Measurements from ENCODE around the gene LRTM1.

LRTM1 gene

GRCh38 chr3:54897028-54897711 lies 30.7 kb downstream of the LRTM1 start:
- DNase-seq (ENCODE audit: insufficient read length, low spot score) (no peak), FAIRE-seq (no peak)

- no peak for FAIRE-seq
Observed at GRCh38 chr3:54895613-54896012, 32.2 kb downstream of the LRTM1 start.

GRCh38 chr3:54892168-54892567 lies 35.7 kb downstream of the LRTM1 start:
- no peak for DNase-seq (ENCODE audit: insufficient read length, low spot score)
- FAIRE-seq, result no peak

More at GRCh38 chr3:54895613-54896012, 32.2 kb downstream of the LRTM1 start:
- no peak for DNase-seq (ENCODE audit: insufficient read length, low spot score)

- peak; percentile 93 for FAIRE-seq
- DNase-seq (ENCODE audit: insufficient read length, low spot score), result peak; percentile 96
Observed at GRCh38 chr3:54891540-54891897, 36.3 kb downstream of the LRTM1 start.

- no peak for DNase-seq (ENCODE audit: insufficient read length, low spot score)
- FAIRE-seq, result no peak
Observed at GRCh38 chr3:54889731-54890130, 38.1 kb downstream of the LRTM1 start.

- no peak for FAIRE-seq
Observed at GRCh38 chr3:54888873-54889272, 39.0 kb downstream of the LRTM1 start.

GRCh38 chr3:54888162-54888561 lies 39.7 kb downstream of the LRTM1 start:
- no peak for DNase-seq (ENCODE audit: insufficient read length, low spot score)
- FAIRE-seq, result no peak

More at GRCh38 chr3:54888873-54889272, 39.0 kb downstream of the LRTM1 start:
- DNase-seq (ENCODE audit: insufficient read length, low spot score), result no peak

GRCh38 chr3:54882129-54882833 lies 45.6 kb downstream of the LRTM1 start:
- DNase-seq (ENCODE audit: insufficient read length, low spot score) (peak; percentile 41), FAIRE-seq (no peak)

GRCh38 chr3:54878145-54878544 lies 49.7 kb downstream of the LRTM1 start:
- no peak for DNase-seq (ENCODE audit: insufficient read length, low spot score)

GRCh38 chr3:54877730-54878129 lies 50.1 kb downstream of the LRTM1 start:
- no peak for FAIRE-seq

More at GRCh38 chr3:54878145-54878544, 49.7 kb downstream of the LRTM1 start:
- no peak for FAIRE-seq

GRCh38 chr3:54876694-54877093 lies 51.2 kb downstream of the LRTM1 start:
- no peak for DNase-seq (ENCODE audit: insufficient read length, low spot score)
- FAIRE-seq, result no peak

More at GRCh38 chr3:54877730-54878129, 50.1 kb downstream of the LRTM1 start:
- DNase-seq (ENCODE audit: insufficient read length, low spot score), result no peak

GRCh38 chr3:54875596-54876268 lies 52.1 kb downstream of the LRTM1 start:
- FAIRE-seq (no peak), DNase-seq (ENCODE audit: insufficient read length, low spot score) (no peak)

GRCh38 chr3:54874816-54875556 lies 52.9 kb downstream of the LRTM1 start:
- FAIRE-seq (peak; percentile 58), DNase-seq (ENCODE audit: insufficient read length, low spot score) (no peak)

- no peak for DNase-seq (ENCODE audit: insufficient read length, low spot score)
- no peak for FAIRE-seq
Observed at GRCh38 chr3:54873059-54874010, 54.5 kb downstream of the LRTM1 start.

- no peak for FAIRE-seq
- DNase-seq (ENCODE audit: insufficient read length, low spot score), result no peak
Observed at GRCh38 chr3:54871867-54872266, 56.0 kb downstream of the LRTM1 start.

GRCh38 chr3:54870423-54870822 lies 57.4 kb downstream of the LRTM1 start:
- FAIRE-seq, result peak; percentile 76
- peak; percentile 85 for DNase-seq (ENCODE audit: insufficient read length, low spot score)
